GM12878 (cell line): Measurements from ENCODE around the gene CDH15. TPM values are rescaled to one million over a fixed set of nuclear protein-coding genes. Genes with fewer than 3 reads are reported as not detected.
A peak's percentile ranks its signal among the peaks of the same experiment; 100 is the strongest.

ENCODE experiments used
- ATAC-seq: fragments of 200-7000 bp; cut with Tn5 transposase; 3 replicates; pipeline ENCODE4 v1.9.1; 2020; ENCODE audit warnings: mild to moderate bottlenecking, moderate library complexity
- BruUV-seq: library from RNA; stranded (reverse); fragments of 400-500 nt; replicated peaks from 2 replicates; lab custom pipeline; 2021; lab: Mats Ljungman, UMichigan
- CTCF ChIA-PET: fragments of 300-600 bp; sonication (Branson Sonifier 250); formaldehyde crosslinking; extraction: SDS; loops from one replicate; lab custom pipeline; 2021; ENCODE audit warnings: inconsistent platforms; lab: Yijun Ruan, JAX
- POLR2A ChIA-PET: fragments of 350-600 bp; formaldehyde crosslinking; extraction: SDS; loops from one replicate; lab custom pipeline; 2021; ENCODE audit warnings: inconsistent platforms; lab: Charles Lee
- RAD21 ChIA-PET: fragments of 300-600 bp; sonication (Branson Sonifier 250); formaldehyde crosslinking; loops from one replicate; lab custom pipeline; 2023; ENCODE audit warnings: antibody characterized with exemption; ENCODE audit not compliant: unreplicated experiment; lab: Charles Lee
- SMC1A ChIA-PET: fragments of 300-600 bp; sonication (Branson Sonifier 250); formaldehyde crosslinking; loops from one replicate; lab custom pipeline; 2023; ENCODE audit not compliant: unreplicated experiment, uncharacterized antibody; lab: Charles Lee
- DNase-seq: peaks from one replicate; pipeline ENCODE4 v3.0.0-alpha.2; 2011; ENCODE audit warnings: low read depth, low spot score
- FAIRE-seq: peaks from 3 replicates; lab custom pipeline; 2011; peaks lifted over from hg19 to GRCh38; lab: Jason Lieb, UNC
- H2AFZ ChIP-seq: 2 replicates; pipeline ENCODE4 v1.6.0; 2011; ENCODE audit warnings: low read depth, low read length, control low read depth; ENCODE audit not compliant: control insufficient read depth
- H3K27ac ChIP-seq: 2 replicates; pipeline ENCODE4 v1.5.1; 2011; ENCODE audit warnings: control low read depth; ENCODE audit not compliant: control insufficient read depth, insufficient read depth
- H3K27me3 ChIP-seq, 2 experiments: replicated peaks in 1 of 2; 2 replicates each; pipeline versions ENCODE4 v1.6.0 to v1.6.1; 2011; ENCODE audit warnings: low read length in 1 of 2; ENCODE audit not compliant: control insufficient read depth in 2 of 2, insufficient read depth in 2 of 2
- H3K36me3 ChIP-seq, 2 experiments: 2 replicates each; pipeline ENCODE4 v1.5.1; 2011; ENCODE audit warnings: low read length in 1 of 2; ENCODE audit not compliant: control insufficient read depth in 2 of 2, insufficient read depth in 2 of 2
- H3K4me1 ChIP-seq: 2 replicates; pipeline ENCODE4 v1.6.1; 2011; ENCODE audit warnings: mild to moderate bottlenecking, low read length, moderate library complexity, mixed read lengths; ENCODE audit not compliant: control insufficient read depth, insufficient read depth
- H3K4me2 ChIP-seq: 2 replicates; pipeline ENCODE4 v1.6.0; 2011; ENCODE audit warnings: control low read depth; ENCODE audit not compliant: control insufficient read depth, insufficient read depth
- H3K4me3 ChIP-seq: fragments of 200-600 bp; sonication (generic); 2 replicates; pipeline ENCODE4 v1.5.1; 2016
- H3K79me2 ChIP-seq: 2 replicates; pipeline ENCODE4 v1.6.0; 2011; ENCODE audit warnings: low read length; ENCODE audit not compliant: control insufficient read depth, insufficient read depth
- H3K9ac ChIP-seq: 2 replicates; pipeline ENCODE4 v1.8.0; 2011; ENCODE audit warnings: low read length, control low read depth, mixed read lengths; ENCODE audit not compliant: control insufficient read depth, insufficient read depth
- H3K9me3 ChIP-seq: replicated peaks from 3 replicates; pipeline ENCODE4 v1.5.1; 2011; ENCODE audit warnings: mild to moderate bottlenecking, low read length; ENCODE audit not compliant: control insufficient read depth, insufficient read depth
- H4K20me1 ChIP-seq: 2 replicates; pipeline ENCODE4 v1.6.0; 2011; ENCODE audit not compliant: control insufficient read depth, insufficient read depth
- ASH2L ChIP-seq: fragments of 300-600, 200-600 bp; sonication (generic); IDR thresholded peaks from 2 replicates; pipeline ENCODE4 v1.6.1; 2017; ENCODE audit warnings: low read depth, mild to moderate bottlenecking, borderline replicate concordance
- CBX5 ChIP-seq: sonication (generic); IDR thresholded peaks from 2 replicates; pipeline ENCODE4 v1.6.1; 2016; ENCODE audit warnings: low read depth, moderate library complexity, mild to moderate bottlenecking, inconsistent platforms
- CHD2 ChIP-seq: IDR thresholded peaks from 2 replicates; pipeline ENCODE4 v1.6.1; 2011; ENCODE audit warnings: low read depth, low read length, improper control_type of control experiment, borderline replicate concordance
- ELK1 ChIP-seq: IDR thresholded peaks from 2 replicates; pipeline ENCODE4 v1.6.1; 2012; ENCODE audit warnings: low read depth, low read length, improper control_type of control experiment
- KDM1A ChIP-seq: fragments of 200-600 bp; sonication (generic); IDR thresholded peaks from 2 replicates; pipeline ENCODE4 v1.6.1; 2016; ENCODE audit warnings: borderline replicate concordance
- MYB ChIP-seq: fragments of 150-350 bp; IDR thresholded peaks from 2 replicates; pipeline ENCODE4 v1.6.1; 2014; ENCODE audit warnings: mild to moderate bottlenecking, low read depth, low read length, borderline replicate concordance
- NBN ChIP-seq: fragments of 450-650 bp; IDR thresholded peaks from 2 replicates; pipeline ENCODE4 v1.6.1; 2016
- POLR2AphosphoS2 ChIP-seq: IDR thresholded peaks from 2 replicates; pipeline ENCODE4 v1.6.1; 2011; ENCODE audit warnings: low read depth, mild to moderate bottlenecking, low read length, improper control_type of control experiment, moderate library complexity
- SIX5 ChIP-seq: IDR thresholded peaks from 2 replicates; pipeline ENCODE4 v1.6.1; 2011; ENCODE audit warnings: mild to moderate bottlenecking, low read depth, low read length, moderate library complexity; ENCODE audit not compliant: severe bottlenecking
- SMC3 ChIP-seq: IDR thresholded peaks from 2 replicates; pipeline ENCODE4 v1.6.1; 2011; ENCODE audit warnings: low read length, improper control_type of control experiment, borderline replicate concordance
- SREBF2 ChIP-seq: IDR thresholded peaks from 2 replicates; pipeline ENCODE4 v1.6.1; 2012; ENCODE audit warnings: mild to moderate bottlenecking, low read length
- SUZ12 ChIP-seq: fragments of 200-600 bp; sonication (generic); IDR thresholded peaks from one replicate; pipeline ENCODE4 v1.6.1; 2018; ENCODE audit warnings: antibody characterized with exemption, mild to moderate bottlenecking; ENCODE audit not compliant: unreplicated experiment
- ZNF217 ChIP-seq: fragments of 450-650 bp; IDR thresholded peaks from 2 replicates; pipeline ENCODE4 v1.6.1; 2017; ENCODE audit warnings: antibody characterized with exemption, mild to moderate bottlenecking
- WGBS: methylation state at CpG from one replicate; pipeline ENCODE4 v1.1.6; 2016; ENCODE audit warnings: low lambda C conversion rate; ENCODE audit not compliant: insufficient replicate concordance, insufficient coverage; ENCODE audit errors: missing lambda C conversion rate; 5-methylcytosine and 5-hydroxymethylcytosine counted together
- in situ Hi-C: fragments of 300-500 bp; cut with MboI; formaldehyde crosslinking; loops from 9 replicates; pipeline ENCODE4 v1.14.3; 2018; ENCODE audit warnings: mixed read lengths
- intact Hi-C: fragments of 100-400 bp; cut with micrococcal nuclease; formaldehyde crosslinking; loops from one replicate; pipeline ENCODE4 v1.14.2; 2022; ENCODE audit not compliant: unreplicated experiment
- polyA plus RNA-seq, 11 experiments: library from polyadenylated mRNA; depleted of rRNA in 4 of 11; unstranded in 6 of 11; stranded (reverse) in 5 of 11; fragments of >200 nt; fragmentation: Nextera tagmentation in 4 of 11; fragmentation: Illumina TruSeq in 1 of 11; extraction: Ambion mirVana in 4 of 11; extraction: Trizol in 1 of 11; gene quantifications; 1 replicate in 1 of 11; 2 replicates in 10 of 11; pipeline versions ENCODE4 v1.2.1 to v1.2.3, GENCODE V29; 2011 to 2016; ENCODE audit warnings: inconsistent platforms in 2 of 11, missing spikeins in 2 of 11, low read depth in 1 of 11
- total RNA-seq, 4 experiments: library from RNA; depleted of rRNA in 3 of 4; stranded (reverse); fragments of >200 nt in 3 of 4; fragmentation: Illumina TruSeq in 1 of 4; extraction: Trizol in 1 of 4; gene quantifications; 2 replicates each; pipeline versions ENCODE4 v1.2.1 to v1.2.3, GENCODE V29; 2013 to 2021
- TF ChIP-seq, protein P1 (sequence below): IDR thresholded peaks from 2 replicates; pipeline ENCODE4 v1.6.1; 2012; ENCODE audit warnings: improper control_type of control experiment, low read depth, low read length; ENCODE audit not compliant: insufficient replicate concordance
- TF ChIP-seq, protein P2 (sequence below): IDR thresholded peaks from 2 replicates; pipeline ENCODE4 v1.6.1; 2011; ENCODE audit warnings: borderline replicate concordance, low read depth, mild to moderate bottlenecking, moderate library complexity, mixed read lengths, low read length; ENCODE audit not compliant: insufficient read depth; ENCODE audit errors: extremely low read length

CDH15 gene
- total and polyA plus RNA-seq, 10 of the 15 experiments (the other 5 are each of a cell fraction or from before 2014, with no cell fraction given) = 0.02 to 0.06 TPM; not detected in 8

GRCh38 chr16:89191901-89192185 lies 20.3 kb downstream of the CDH15 start:
- H3K27ac ChIP-seq = no peak overlapping the region
- ChIA-PET POLR2A (no interaction called here), RAD21 (no interaction called here), SMC1A (no interaction called here), CTCF (no interaction called here)
- no peak for DNase-seq
- H3K4me3 ChIP-seq = peak overlapping the region; percentile 44; the same call in 1 of the 2 replicates
- in situ Hi-C loops (no loop called here), intact Hi-C loops (loop anchor here (2.0 kb wide), 1 partner anchor 19 kb away; no protein-coding TSS in a partner anchor)
- no peaks in the 10 kb centered on the region for H3K79me2 ChIP-seq
- no peaks in the 10 kb centered on the region for H3K9me3 ChIP-seq
- FAIRE-seq = no peak
- H4K20me1 ChIP-seq = no peaks in the 10 kb centered on the region
- peak overlapping the region; percentile 84; the same call in 1 of the 2 replicates for H3K4me2 ChIP-seq
- WGBS = 7% methylated on average over 6 of the region's 19 CpGs
- no peaks in the 10 kb centered on the region for H3K4me1 ChIP-seq
- no peaks in the 10 kb centered on the region for H3K36me3 ChIP-seq
- no peak; the same call in 2 of the 3 replicates for ATAC-seq
- H3K9ac ChIP-seq = no peak overlapping the region
- no TSS peak for BruUV-seq
- no peaks in the 10 kb centered on the region for H3K27me3 ChIP-seq
- peak overlapping the region; percentile 83; the same call in 1 of the 2 replicates for H2AFZ ChIP-seq
- TF ChIP-seq SMC3 (no peak), ASH2L (no peak), CBX5 (no peak), SUZ12 (no peak), KDM1A (no peak), MYB (no peak), SREBF2 (no peak), ZNF217 (no peak), POLR2AphosphoS2 (no peak), SIX5 (no peak), NBN (no peak), ELK1 (no peak), CHD2 (no peak)
- TF ChIP-seq, protein P1, sequence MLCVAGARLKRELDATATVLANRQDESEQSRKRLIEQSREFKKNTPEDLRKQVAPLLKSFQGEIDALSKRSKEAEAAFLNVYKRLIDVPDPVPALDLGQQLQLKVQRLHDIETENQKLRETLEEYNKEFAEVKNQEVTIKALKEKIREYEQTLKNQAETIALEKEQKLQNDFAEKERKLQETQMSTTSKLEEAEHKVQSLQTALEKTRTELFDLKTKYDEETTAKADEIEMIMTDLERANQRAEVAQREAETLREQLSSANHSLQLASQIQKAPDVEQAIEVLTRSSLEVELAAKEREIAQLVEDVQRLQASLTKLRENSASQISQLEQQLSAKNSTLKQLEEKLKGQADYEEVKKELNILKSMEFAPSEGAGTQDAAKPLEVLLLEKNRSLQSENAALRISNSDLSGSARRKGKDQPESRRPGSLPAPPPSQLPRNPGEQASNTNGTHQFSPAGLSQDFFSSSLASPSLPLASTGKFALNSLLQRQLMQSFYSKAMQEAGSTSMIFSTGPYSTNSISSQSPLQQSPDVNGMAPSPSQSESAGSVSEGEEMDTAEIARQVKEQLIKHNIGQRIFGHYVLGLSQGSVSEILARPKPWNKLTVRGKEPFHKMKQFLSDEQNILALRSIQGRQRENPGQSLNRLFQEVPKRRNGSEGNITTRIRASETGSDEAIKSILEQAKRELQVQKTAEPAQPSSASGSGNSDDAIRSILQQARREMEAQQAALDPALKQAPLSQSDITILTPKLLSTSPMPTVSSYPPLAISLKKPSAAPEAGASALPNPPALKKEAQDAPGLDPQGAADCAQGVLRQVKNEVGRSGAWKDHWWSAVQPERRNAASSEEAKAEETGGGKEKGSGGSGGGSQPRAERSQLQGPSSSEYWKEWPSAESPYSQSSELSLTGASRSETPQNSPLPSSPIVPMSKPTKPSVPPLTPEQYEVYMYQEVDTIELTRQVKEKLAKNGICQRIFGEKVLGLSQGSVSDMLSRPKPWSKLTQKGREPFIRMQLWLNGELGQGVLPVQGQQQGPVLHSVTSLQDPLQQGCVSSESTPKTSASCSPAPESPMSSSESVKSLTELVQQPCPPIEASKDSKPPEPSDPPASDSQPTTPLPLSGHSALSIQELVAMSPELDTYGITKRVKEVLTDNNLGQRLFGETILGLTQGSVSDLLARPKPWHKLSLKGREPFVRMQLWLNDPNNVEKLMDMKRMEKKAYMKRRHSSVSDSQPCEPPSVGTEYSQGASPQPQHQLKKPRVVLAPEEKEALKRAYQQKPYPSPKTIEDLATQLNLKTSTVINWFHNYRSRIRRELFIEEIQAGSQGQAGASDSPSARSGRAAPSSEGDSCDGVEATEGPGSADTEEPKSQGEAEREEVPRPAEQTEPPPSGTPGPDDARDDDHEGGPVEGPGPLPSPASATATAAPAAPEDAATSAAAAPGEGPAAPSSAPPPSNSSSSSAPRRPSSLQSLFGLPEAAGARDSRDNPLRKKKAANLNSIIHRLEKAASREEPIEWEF = no peak
- TF ChIP-seq, protein P2, sequence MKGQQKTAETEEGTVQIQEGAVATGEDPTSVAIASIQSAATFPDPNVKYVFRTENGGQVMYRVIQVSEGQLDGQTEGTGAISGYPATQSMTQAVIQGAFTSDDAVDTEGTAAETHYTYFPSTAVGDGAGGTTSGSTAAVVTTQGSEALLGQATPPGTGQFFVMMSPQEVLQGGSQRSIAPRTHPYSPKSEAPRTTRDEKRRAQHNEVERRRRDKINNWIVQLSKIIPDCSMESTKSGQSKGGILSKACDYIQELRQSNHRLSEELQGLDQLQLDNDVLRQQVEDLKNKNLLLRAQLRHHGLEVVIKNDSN = no peak
